ENCODE data around the gene GABRB3. TPM values are rescaled to one million over a fixed set of nuclear protein-coding genes. Genes with fewer than 3 reads are reported as not detected.

GABRB3 gene
- polyA plus RNA-seq, 2 of the 4 experiments (the other 2 are of a cell fraction), result 81.9 to 129 TPM

GRCh38 chr15:26615188-26615926, 157.5 kb downstream of the GABRB3 start (continued):
- TF ChIP-seq CHD4 (IDR thresholded peaks at IDR 0.05; ENCODE audit: borderline replicate concordance) (no peak), EHMT2 (IDR thresholded peaks at IDR 0.05; ENCODE audit: low read depth) (no peak), E2F6 (IDR thresholded peaks at IDR 0.05; ENCODE audit: borderline replicate concordance, low read depth) (peak; percentile 40; the same call in 1 of the 2 replicates), HOXA7 (CRISPR knock-in tag; IDR thresholded peaks at IDR 0.05) (no peak), NR3C1 (IDR thresholded peaks at IDR 0.05) (no peak), HMGXB4 (CRISPR knock-in tag; IDR thresholded peaks at IDR 0.05; ENCODE audit: borderline replicate concordance) (no peak), RCOR1 (IDR thresholded peaks at IDR 0.05; ENCODE audit: low read depth, low read length) (no peak), JUNB (IDR thresholded peaks at IDR 0.05) (peak; percentile 89)

GRCh38 chr15:26614734-26615133, 158.1 kb downstream of the GABRB3 start:
- peak; percentile 26 to 45; a peak in 5 of 6 replicates for ATAC-seq
- POLR2A ChIA-PET, result interaction anchor here (0.9 to 5.0 kb wide), 2 partner anchors 10 to 13 kb away, joined by 4 to 58 read pairs; no protein-coding TSS in a partner anchor
- WGBS (ENCODE audit: missing lambda C conversion rate), result 14% methylated on average over 3 of the region's 3 CpGs
- H3K9me3 ChIP-seq, result peaks cover 18% of the 10 kb centered on the region
- CTCF ChIA-PET, result interaction anchor here (1.1 to 3.0 kb wide), 4 partner anchors 10 to 250 kb away, joined by 4 to 27 read pairs (median 9); no protein-coding TSS in a partner anchor
- peak in 1 of 2 experiments; percentile 65 for DNase-seq (ENCODE audit: low read depth in 1 of 2, low spot score in 1 of 2)
- peaks cover 38% of the 10 kb centered on the region for H3K4me1 ChIP-seq
- H3K4me2 ChIP-seq, result peak overlapping the region; percentile 75
- 0 out of 3 replicates have a peak overlapping the region, but pooled peaks have one; percentile 7 for H3K4me3 ChIP-seq
- FAIRE-seq, result peak; percentile 76
- H3K27ac ChIP-seq, result peak overlapping the region; percentile 87 to 92
- TF ChIP-seq HMGXB4 (CRISPR knock-in tag; IDR thresholded peaks at IDR 0.05; ENCODE audit: borderline replicate concordance) (no peak; the same call in 1 of the 2 replicates), CEBPB (IDR thresholded peaks at IDR 0.05) (peak; percentile 79 to 90), RCOR1 (IDR thresholded peaks at IDR 0.05; ENCODE audit: low read depth, low read length) (no peak), SMC3 (IDR thresholded peaks at IDR 0.05) (no peak), ZNF302 (CRISPR knock-in tag; IDR thresholded peaks at IDR 0.05) (no peak), EHMT2 (IDR thresholded peaks at IDR 0.05; ENCODE audit: low read depth) (no peak), EP300 (IDR thresholded peaks at IDR 0.05) (peak; percentile 18 to 32; a peak in 2 of 5 replicates), RFX5 (IDR thresholded peaks at IDR 0.05) (no peak), ELK1 (IDR thresholded peaks at IDR 0.05; ENCODE audit: low read depth, low read length) (no peak), CBX8 (IDR thresholded peaks at IDR 0.05) (no peak), ESRRA (IDR thresholded peaks at IDR 0.05; ENCODE audit: borderline replicate concordance, low read length) (no peak), CTCF (IDR thresholded peaks at IDR 0.05) (no peak), NPAS2 (CRISPR knock-in tag; IDR thresholded peaks at IDR 0.05; ENCODE audit: borderline replicate concordance) (no peak), HEYL (CRISPR knock-in tag; IDR thresholded peaks at IDR 0.05) (no peak), HOXB5 (CRISPR knock-in tag; IDR thresholded peaks at IDR 0.05) (no peak; the same call in 1 of the 2 replicates), POLR2AphosphoS2 (conservative IDR thresholded peaks at IDR 0.05; ENCODE audit: low read length) (no peak), HOXA7 (CRISPR knock-in tag; IDR thresholded peaks at IDR 0.05) (no peak; the same call in 1 of the 2 replicates), FOSL2 (IDR thresholded peaks at IDR 0.05) (peak; percentile 72), FOSL2 (CRISPR knock-in tag; IDR thresholded peaks at IDR 0.05) (peak; percentile 83), RAD21 (conservative IDR thresholded peaks at IDR 0.05 in 1 of 2, IDR thresholded peaks at IDR 0.05 in 1 of 2) (0 out of 5 replicates have a peak, but pooled peaks of 1 of the 2 experiments have one; percentile 0), E2F6 (IDR thresholded peaks at IDR 0.05; ENCODE audit: borderline replicate concordance, low read depth) (no peak), MAX (IDR thresholded peaks at IDR 0.05) (no peak), FOSB (CRISPR knock-in tag; IDR thresholded peaks at IDR 0.05) (no peak), KDM5A (IDR thresholded peaks at IDR 0.05) (no peak), KDM1A (IDR thresholded peaks at IDR 0.05; ENCODE audit: low read depth) (no peak)
